CD4-positive, alpha-beta T cell treated with Interleukin-4 for 4 hours (primary cell): ENCODE measurements around the gene CUX1.
A peak's percentile ranks its signal among the peaks of the same experiment; 100 is the strongest.
"Not testable (repeated sequence)": the region's sequence is repeated elsewhere in the genome, so short reads cannot be mapped to it uniquely, and the experiment has no call there.

Experiments used
- DNase-seq: peaks from one replicate; pipeline ENCODE4 v3.0.0-alpha.2; 2020

The CUX1 gene

GRCh38 chr7:102024005-102024768, 206.8 kb downstream of the CUX1 start:
- DNase-seq, result no peak

- DNase-seq, result no peak
Measured at GRCh38 chr7:102024769-102025391, 207.5 kb downstream of the CUX1 start.

- not testable (repeated sequence) for DNase-seq
Measured at GRCh38 chr7:102025777-102026176, 208.4 kb downstream of the CUX1 start.

GRCh38 chr7:102028206-102028826, 210.9 kb downstream of the CUX1 start:
- no peak for DNase-seq

- DNase-seq, result no peak
Measured at GRCh38 chr7:102029616-102030015, 212.2 kb downstream of the CUX1 start.

- DNase-seq, result no peak
Measured at GRCh38 chr7:102030696-102031095, 213.3 kb downstream of the CUX1 start.

GRCh38 chr7:102036958-102037357, 219.5 kb downstream of the CUX1 start:
- DNase-seq, result no peak

GRCh38 chr7:102039706-102040105, 222.3 kb downstream of the CUX1 start:
- DNase-seq, result no peak

GRCh38 chr7:102040569-102040968, 223.1 kb downstream of the CUX1 start:
- DNase-seq, result no peak

- DNase-seq, result no peak
Measured at GRCh38 chr7:102042016-102042656, 224.7 kb downstream of the CUX1 start.

- not testable (repeated sequence) for DNase-seq
Measured at GRCh38 chr7:102042796-102043195, 225.4 kb downstream of the CUX1 start.

GRCh38 chr7:102044641-102044983, 227.2 kb downstream of the CUX1 start:
- DNase-seq, result no peak

GRCh38 chr7:102044984-102045673, 227.7 kb downstream of the CUX1 start:
- no peak for DNase-seq

GRCh38 chr7:102045681-102046372, 228.4 kb downstream of the CUX1 start:
- DNase-seq, result peak; percentile 4

GRCh38 chr7:102046373-102047117, 229.1 kb downstream of the CUX1 start:
- DNase-seq, result no peak

GRCh38 chr7:102047167-102047566, 229.7 kb downstream of the CUX1 start:
- no peak for DNase-seq

GRCh38 chr7:102049765-102050164, 232.3 kb downstream of the CUX1 start:
- no peak for DNase-seq

- DNase-seq, result no peak
Measured at GRCh38 chr7:102050864-102051460, 233.5 kb downstream of the CUX1 start.

GRCh38 chr7:102051736-102052135, 234.3 kb downstream of the CUX1 start:
- DNase-seq, result not testable (repeated sequence)

- DNase-seq, result no peak
Measured at GRCh38 chr7:102054158-102054557, 236.7 kb downstream of the CUX1 start.
